AG04450 (cell line): ENCODE measurements around the gene ZEB2. TPM values are rescaled to one million over a fixed set of nuclear protein-coding genes. Genes with fewer than 3 reads are reported as not detected.

Source experiments
- CTCF ChIA-PET: fragments of 300-600, 350-600 bp; formaldehyde crosslinking; extraction: SDS; loops from one replicate; lab custom pipeline; 2022; ENCODE audit warnings: antibody characterized with exemption, inconsistent platforms; lab: Charles Lee
- POLR2A ChIA-PET: fragments of 350-600 bp; formaldehyde crosslinking; extraction: SDS; loops from one replicate; lab custom pipeline; 2021; ENCODE audit warnings: antibody characterized with exemption, inconsistent platforms; lab: Yijun Ruan, JAX
- DNase-seq: peaks from one replicate; pipeline ENCODE4 v3.0.0-alpha.2; 2011; ENCODE audit warnings: low read depth, low spot score
- H3K27ac ChIP-seq: one replicate; pipeline ENCODE4 v1.5.1; 2012; ENCODE audit warnings: low read depth, low read length, control low read depth
- H3K27me3 ChIP-seq: one replicate; pipeline ENCODE4 v1.6.0; 2012; ENCODE audit warnings: low read length; ENCODE audit not compliant: control insufficient read depth, insufficient read depth
- H3K4me3 ChIP-seq: 2 replicates; pipeline ENCODE4 v1.5.1; 2011; ENCODE audit warnings: mild to moderate bottlenecking, low read depth, low read length, control low read depth
- H3K9me3 ChIP-seq: 2 replicates; pipeline ENCODE4 v1.5.1; 2012; ENCODE audit warnings: low read length; ENCODE audit not compliant: control insufficient read depth, insufficient read depth
- polyA plus RNA-seq: library from polyadenylated mRNA; depleted of rRNA; stranded (reverse); fragments of >200 nt; gene quantifications from 2 replicates; pipeline ENCODE4 v1.2.3, GENCODE V29; 2011
- TF ChIP-seq, protein P1 (sequence below): IDR thresholded peaks from 2 replicates; pipeline ENCODE4 v1.5.1; 2011; ENCODE audit warnings: low read depth, low read length, control low read depth, inconsistent platforms

Gene ZEB2
- polyA plus RNA-seq, 1 experiment: 41.7 TPM

DNA sequence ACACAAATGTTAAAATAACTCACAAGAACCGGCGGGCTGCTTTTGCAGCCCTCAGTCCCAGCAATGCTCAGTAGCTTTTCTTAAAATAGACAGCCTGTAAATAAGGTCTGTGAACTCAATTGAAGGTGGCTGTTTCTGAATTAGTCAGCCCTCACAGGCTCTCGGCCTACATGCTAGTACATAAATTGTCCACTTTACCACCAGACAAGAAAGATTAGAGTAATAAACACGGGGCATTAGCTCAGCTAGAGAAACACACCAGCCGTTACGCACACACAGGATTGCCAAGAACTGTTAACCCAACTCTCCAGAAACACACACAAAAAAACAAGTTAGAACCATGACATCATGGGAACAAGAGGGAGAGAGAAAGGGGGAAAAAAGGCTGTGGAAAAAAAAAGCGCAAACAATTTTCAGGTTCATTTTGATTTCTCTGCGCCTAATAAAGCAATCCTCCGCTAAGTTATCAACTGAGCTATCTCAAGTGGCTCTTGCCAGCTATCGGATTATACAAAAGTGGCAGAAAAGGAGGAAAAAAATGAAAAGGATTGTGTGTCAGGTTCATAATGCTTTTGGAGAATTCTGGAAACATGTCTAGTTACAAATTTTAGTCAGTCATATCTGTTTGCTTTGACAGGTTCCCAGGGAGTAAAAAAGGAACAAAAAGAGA lies 89.1 kb downstream of the ZEB2 start:
- Histone ChIP-seq H3K27ac (no peak overlapping the region), H3K9me3 (no peaks in the 10 kb centered on the region), H3K27me3 (no peaks in the 10 kb centered on the region), H3K4me3 (no peak overlapping the region)
- ChIA-PET POLR2A (no interaction called here), CTCF (no interaction called here)
- DNase-seq: peak; percentile 3
- TF ChIP-seq, protein P1, sequence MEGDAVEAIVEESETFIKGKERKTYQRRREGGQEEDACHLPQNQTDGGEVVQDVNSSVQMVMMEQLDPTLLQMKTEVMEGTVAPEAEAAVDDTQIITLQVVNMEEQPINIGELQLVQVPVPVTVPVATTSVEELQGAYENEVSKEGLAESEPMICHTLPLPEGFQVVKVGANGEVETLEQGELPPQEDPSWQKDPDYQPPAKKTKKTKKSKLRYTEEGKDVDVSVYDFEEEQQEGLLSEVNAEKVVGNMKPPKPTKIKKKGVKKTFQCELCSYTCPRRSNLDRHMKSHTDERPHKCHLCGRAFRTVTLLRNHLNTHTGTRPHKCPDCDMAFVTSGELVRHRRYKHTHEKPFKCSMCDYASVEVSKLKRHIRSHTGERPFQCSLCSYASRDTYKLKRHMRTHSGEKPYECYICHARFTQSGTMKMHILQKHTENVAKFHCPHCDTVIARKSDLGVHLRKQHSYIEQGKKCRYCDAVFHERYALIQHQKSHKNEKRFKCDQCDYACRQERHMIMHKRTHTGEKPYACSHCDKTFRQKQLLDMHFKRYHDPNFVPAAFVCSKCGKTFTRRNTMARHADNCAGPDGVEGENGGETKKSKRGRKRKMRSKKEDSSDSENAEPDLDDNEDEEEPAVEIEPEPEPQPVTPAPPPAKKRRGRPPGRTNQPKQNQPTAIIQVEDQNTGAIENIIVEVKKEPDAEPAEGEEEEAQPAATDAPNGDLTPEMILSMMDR: no peak

DNA sequence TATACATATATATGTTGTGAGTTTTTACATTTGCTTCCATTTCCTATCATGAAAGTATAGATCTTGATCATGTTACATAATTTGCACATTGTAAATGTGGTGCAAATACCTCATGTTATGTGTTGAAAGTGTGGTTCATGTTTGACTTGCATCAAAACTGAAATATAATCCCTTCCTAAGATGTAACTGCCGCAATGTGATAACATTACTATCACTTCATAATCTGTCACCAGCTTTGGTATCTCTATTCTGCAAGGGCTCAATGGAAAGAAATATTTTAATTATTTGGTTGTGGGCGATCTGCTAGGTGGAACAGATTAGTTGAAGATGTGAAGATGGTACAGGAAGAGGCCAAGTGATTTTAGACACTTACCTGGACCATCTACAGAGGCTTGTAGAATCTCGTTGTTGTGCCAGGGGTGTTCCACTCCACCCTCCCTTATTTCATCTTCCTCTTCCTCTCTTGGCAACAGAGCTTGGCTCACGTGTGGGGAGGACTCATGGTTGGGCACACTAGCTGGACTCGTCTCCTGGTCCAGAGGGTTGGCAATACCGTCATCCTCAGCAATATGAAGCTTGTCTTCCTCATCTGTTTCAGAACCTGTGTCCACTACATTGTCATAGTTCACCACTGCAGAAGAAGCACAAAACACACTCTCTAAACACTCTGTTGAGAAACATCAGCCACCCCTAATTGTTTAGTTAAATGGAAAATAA lies 90.4 kb downstream of the ZEB2 start:
- TF ChIP-seq, protein P1: no peak
- Histone ChIP-seq H3K4me3 (no peak overlapping the region), H3K27ac (no peak overlapping the region), H3K27me3 (no peaks in the 10 kb centered on the region), H3K9me3 (no peaks in the 10 kb centered on the region)
- ChIA-PET POLR2A (no interaction called here), CTCF (no interaction called here)
- DNase-seq: no peak

DNA sequence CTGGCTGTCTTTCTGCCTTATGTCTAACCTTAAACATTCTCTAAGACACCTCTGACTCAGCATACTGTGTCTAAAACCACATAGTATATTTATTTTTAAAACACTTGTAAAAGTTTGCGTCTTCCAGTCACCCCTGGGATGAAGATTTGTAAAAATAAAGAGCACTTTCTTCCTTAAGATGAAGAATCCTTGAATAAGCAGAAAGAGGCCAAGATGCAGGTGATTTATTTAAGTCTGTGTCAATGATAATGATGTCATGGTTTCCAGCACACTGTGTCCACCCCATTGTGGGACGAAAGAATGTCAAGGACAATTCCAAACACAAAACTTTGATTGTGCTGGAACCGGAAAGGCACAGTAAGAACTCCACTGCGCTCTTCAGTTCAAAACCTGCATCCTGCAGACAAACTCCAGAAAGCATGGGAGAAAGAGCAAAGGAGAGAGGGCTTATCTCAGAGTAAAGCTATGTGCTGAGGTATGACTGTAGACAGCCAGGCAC lies 92.9 kb downstream of the ZEB2 start:
- peak; percentile 29 for DNase-seq
- Histone ChIP-seq H3K27ac (peak overlapping the region; percentile 67), H3K4me3 (no peak overlapping the region), H3K27me3 (no peaks in the 10 kb centered on the region), H3K9me3 (no peaks in the 10 kb centered on the region)
- TF ChIP-seq, protein P1: no peak
- ChIA-PET CTCF (interaction anchor here (0.6 to 1.3 kb wide), 2 partner anchors 22 to 45 kb away, joined by 3 to 4 read pairs; no protein-coding TSS in a partner anchor), POLR2A (no interaction called here)

DNA sequence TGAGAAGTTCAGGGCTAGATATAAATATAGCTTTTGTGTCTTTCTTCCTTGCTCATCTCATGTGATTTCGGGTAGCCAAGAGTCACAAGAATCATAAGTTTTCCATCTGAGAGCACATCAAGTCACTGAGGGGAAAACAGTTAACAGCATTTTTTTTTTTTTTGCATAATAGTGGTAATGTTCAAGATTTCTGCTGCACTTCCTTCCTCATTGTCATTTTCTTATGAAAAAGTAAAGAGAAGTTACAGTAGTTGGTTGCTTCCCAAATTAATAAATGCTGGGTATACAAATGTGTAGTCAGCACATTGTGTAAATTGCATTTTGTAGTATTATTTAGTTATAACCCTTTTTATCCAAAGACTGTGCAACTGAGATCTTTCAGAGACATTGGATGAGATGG lies 93.6 kb downstream of the ZEB2 start:
- Histone ChIP-seq H3K27ac (no peak overlapping the region), H3K27me3 (no peaks in the 10 kb centered on the region), H3K4me3 (no peak overlapping the region), H3K9me3 (no peaks in the 10 kb centered on the region)
- POLR2A ChIA-PET: no interaction called here
- TF ChIP-seq, protein P1: no peak
- CTCF ChIA-PET: interaction anchor here (0.7 kb wide), 1 partner anchor 51 kb away, joined by 7 read pairs; no protein-coding TSS in a partner anchor
- DNase-seq: no peak
